ENCODE measurements around the gene ATAD5.

- TF ChIP-seq CTCF (IDR thresholded peaks at IDR 0.05 in 4 of 5, conservative IDR thresholded peaks at IDR 0.05 in 1 of 5) (no peak), POLR2A (IDR thresholded peaks at IDR 0.05) (no peak)
Observed at GRCh38 chr17:30928584-30928983, 96.8 kb downstream of the ATAD5 start.

All from gastrocnemius medialis (tissue), 4 donors.